GM23338 (cell line): ENCODE measurements around the gene MLLT3.

Experiments
- EZH2 ChIP-seq: fragments of 200-600 bp; sonication (generic); IDR thresholded peaks from one replicate; pipeline ENCODE4 v1.8.0; 2017; ENCODE audit warnings: antibody characterized with exemption, mild to moderate bottlenecking, low read depth; ENCODE audit not compliant: unreplicated experiment
- EZH2phosphoT487 ChIP-seq: fragments of 200-600 bp; sonication (generic); IDR thresholded peaks from one replicate; pipeline ENCODE4 v1.8.1; 2018; ENCODE audit warnings: antibody characterized with exemption; ENCODE audit not compliant: unreplicated experiment
- REST ChIP-seq: IDR thresholded peaks from one replicate; pipeline ENCODE4 v1.6.1; 2018; ENCODE audit warnings: antibody characterized with exemption; ENCODE audit not compliant: unreplicated experiment
- TF ChIP-seq, protein P1 (sequence below), 2 experiments: fragments of 200-600 bp in 1 of 2; sonication (generic) in 1 of 2; conservative IDR thresholded peaks; 2 replicates each; pipeline versions ENCODE4 v1.5.1 to v1.6.1; 2016 to 2017; ENCODE audit warnings: antibody characterized with exemption in 2 of 2, low read depth in 2 of 2, mild to moderate bottlenecking in 2 of 2, moderate library complexity in 1 of 2

GRCh38 chr9:20325008-20325407, 297.3 kb downstream of the MLLT3 start:
- TF ChIP-seq, protein P1, sequence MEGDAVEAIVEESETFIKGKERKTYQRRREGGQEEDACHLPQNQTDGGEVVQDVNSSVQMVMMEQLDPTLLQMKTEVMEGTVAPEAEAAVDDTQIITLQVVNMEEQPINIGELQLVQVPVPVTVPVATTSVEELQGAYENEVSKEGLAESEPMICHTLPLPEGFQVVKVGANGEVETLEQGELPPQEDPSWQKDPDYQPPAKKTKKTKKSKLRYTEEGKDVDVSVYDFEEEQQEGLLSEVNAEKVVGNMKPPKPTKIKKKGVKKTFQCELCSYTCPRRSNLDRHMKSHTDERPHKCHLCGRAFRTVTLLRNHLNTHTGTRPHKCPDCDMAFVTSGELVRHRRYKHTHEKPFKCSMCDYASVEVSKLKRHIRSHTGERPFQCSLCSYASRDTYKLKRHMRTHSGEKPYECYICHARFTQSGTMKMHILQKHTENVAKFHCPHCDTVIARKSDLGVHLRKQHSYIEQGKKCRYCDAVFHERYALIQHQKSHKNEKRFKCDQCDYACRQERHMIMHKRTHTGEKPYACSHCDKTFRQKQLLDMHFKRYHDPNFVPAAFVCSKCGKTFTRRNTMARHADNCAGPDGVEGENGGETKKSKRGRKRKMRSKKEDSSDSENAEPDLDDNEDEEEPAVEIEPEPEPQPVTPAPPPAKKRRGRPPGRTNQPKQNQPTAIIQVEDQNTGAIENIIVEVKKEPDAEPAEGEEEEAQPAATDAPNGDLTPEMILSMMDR (conservative IDR thresholded peaks at IDR 0.05; ENCODE audit: low read depth in 2 of 2) = no peak
- no peak for TF ChIP-seq EZH2
- no peak for TF ChIP-seq REST
- TF ChIP-seq EZH2phosphoT487 = no peak
